Embryonic facial prominence (tissue), 1 donor: Measurements from ENCODE around the gene NIN.
A peak's percentile ranks its signal among the peaks of the same experiment; 100 is the strongest.

ENCODE experiments used
- DNase-seq: peaks from one replicate; pipeline ENCODE4 v3.0.0-alpha.2; 2016; ENCODE audit errors: extremely low spot score

Gene NIN

DNA sequence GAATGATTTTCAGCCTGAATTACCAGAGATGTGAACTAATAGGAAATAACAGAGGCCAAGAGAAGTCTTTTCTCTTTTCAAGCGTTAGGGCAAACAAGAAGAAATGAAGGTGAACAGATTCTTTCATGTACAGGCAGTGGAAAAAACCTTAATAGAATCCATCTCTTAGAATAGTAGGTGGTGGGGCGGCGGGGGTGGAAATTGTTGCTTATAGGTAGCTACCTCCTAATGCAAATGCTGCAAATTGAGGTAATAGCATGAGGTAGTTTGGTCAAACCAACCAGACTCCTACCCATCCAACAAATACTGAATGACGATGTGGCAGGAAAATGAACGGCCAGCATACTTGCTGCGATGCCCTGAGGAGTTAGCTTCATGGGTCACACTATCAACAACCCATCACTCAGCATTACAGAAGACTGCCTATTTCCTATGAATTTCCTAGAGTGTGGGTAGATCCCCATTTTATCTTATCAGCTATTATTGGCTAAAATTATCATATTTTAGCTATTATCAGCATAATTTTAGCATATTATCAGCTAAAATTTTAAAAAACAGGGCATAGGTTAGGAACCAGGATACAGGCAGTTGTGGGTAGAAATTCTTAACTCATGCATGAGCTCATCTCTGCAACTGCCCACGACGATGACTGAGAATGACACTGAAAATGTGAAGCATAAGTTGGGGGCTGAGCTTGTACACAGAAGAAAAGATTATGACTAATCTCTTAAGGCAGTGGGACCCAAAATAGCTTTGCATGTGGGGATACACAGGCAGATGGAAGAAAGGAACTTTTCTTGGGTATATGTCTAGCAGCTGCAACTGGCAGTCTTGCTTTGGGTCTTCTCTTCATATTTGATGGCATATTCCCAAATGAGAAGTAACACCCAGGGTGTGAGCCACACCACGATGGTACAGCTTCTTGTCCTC, 68.7 kb downstream of the NIN start:
- no peak for DNase-seq

DNA sequence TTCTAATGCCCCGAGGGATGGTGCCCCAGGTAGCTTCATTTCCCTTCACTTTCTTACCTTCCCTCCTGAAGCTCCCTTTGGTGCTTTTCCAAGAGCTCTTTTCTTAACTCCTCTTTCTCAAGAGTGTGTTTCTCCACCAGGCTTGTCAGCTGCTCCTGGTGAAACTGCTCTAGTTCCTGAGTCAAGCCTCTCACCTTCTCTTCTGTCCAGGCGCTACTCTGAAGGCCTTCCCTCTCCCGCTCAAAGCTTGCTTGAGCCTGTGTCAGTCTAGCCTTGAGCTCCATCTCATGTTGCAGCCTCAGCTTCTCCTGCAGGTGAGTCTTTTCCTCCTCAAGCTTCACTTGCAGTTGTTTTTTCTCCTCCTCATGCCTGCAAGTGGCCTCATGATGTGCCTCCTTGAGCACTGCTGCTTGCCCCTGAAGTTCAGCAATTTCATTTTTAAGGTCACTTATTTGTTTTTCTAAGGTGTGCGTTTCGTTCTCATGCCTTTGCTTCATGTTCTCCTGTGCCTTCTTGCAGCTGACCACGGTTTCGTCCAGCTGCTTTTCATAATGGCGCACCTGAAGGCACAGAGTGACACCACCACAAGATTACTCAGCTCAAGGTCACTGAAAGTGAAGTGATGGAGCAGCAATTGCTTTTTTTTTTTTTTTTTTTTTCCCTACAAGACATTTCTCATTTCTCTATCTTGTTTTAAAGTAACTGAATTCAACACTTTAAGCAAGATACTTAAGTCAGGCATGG, 71.0 kb downstream of the NIN start:
- no peak for DNase-seq

DNA sequence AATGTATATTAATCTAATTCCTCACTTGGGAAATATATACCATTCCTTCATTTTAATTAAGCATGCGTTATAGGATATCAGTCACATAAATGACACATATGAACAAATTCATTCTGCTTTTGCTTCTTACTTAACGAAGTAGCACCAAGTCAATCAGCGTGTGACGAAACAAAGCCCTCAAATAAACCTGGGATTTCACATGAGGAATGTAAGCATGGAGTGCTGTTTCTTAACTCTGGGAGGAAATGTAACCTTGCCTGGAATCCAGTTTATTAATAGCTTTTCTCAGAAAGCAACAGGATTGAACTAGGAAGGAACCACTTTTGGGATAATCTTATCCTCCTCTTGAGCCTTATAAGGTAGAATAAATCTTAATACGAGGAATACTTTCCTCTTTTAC, 72.0 kb downstream of the NIN start:
- no peak for DNase-seq

DNA sequence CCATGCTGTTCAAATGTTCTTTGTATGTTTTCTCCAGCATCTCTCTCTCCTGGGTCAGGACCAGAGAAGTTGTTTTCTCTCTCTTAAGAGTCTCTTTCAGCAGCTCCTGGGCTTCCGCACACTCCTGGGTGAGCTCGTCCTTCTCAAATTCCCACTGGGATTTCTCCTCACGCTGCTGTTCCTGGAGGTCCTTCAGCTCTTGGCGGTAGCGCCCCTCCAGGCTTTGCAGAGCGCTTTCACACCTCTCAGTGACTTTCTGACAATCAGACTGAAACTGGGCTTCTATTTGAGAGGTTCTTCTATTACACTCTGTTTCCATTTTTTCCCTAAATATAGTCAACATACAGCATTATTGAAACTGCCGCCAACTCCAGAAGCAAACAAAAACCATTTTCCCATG, 72.7 kb downstream of the NIN start:
- DNase-seq: no peak

DNA sequence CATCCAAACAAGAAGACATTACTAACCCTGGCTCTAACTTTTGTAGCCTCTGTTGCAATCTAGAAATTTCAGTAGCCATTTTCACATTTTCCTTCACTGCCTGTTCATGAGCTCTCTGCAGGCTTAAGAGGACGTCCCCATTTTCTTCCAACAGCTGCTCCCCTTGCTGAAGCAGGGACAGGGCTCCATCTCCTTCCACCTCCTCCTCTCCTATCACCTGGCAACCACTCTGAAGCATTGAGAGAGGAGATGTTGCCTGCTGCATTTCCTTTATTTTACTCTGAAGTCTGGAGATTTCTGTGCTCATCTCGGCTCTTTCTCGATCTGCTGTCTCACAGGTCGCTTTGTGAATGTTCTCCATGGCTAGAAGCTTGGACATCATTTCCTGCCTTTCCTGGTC, 73.3 kb downstream of the NIN start:
- no peak for DNase-seq

DNA sequence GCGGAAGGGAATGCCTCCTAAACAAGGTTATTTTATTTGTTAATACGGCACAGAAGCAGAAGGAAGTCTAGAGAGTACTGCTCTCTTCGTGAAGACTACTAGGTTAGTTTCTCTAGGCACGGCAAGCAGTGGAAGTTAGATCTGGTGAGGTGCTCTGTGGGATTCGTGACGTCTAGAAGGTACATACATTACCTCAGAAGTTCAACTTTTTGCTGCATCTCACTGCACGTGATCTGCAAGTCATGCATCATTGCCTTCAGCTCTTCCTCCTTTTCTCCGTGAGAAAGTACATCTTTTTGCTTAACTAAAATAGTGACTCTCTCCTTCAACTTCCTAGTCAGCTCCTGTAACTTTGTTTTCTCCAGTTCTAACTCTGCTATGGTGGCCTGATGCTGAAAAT, 74.7 kb downstream of the NIN start:
- DNase-seq: no peak

DNA sequence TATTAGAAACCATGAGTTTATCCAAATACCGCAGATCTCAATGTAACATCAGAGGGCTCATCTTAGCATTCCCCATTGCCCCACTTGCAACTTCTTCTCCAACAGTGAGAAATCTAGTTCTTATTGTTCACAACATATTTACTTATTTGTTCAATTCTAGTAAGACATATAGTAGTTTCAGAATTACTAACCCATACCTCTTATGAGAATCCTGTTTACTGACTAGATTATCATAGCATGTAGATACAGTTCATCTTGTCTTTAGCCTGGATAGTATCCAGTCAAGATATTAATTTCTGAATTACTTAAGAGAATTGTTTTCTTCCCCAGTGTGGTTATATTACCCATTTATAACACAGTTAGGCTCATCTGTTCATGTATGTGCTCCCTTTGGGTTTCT, 80.6 kb downstream of the NIN start:
- no peak for DNase-seq

DNA sequence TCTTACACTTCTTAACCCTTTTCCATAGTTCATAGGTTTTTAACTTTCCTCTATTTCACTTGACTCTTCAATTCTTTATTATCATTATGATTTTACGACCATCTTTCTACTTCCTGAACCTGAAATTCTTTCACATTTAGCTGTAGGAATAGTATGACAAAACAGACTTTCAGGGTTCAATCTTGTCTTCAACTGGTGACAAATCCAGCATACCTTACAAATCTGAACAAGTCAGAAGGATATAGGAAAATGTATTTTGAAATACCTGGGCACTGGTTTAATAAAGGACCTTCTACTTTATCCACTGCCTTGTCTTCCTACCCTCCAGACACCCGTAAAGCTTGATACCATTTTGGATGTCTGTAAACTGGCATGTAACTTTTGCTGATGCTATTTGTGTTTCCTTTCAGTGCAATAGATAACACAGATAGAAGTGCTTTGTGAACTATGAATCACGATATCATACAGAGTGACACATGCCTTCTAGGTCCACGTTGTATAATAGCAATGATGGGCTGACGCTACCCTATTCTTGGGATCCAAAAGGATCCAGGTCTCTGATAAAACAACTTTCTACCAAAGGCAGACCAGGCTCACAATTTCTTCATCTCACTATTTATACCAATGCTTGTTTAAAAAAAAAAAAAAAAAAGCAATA, 85.4 kb downstream of the NIN start:
- no peak for DNase-seq

DNA sequence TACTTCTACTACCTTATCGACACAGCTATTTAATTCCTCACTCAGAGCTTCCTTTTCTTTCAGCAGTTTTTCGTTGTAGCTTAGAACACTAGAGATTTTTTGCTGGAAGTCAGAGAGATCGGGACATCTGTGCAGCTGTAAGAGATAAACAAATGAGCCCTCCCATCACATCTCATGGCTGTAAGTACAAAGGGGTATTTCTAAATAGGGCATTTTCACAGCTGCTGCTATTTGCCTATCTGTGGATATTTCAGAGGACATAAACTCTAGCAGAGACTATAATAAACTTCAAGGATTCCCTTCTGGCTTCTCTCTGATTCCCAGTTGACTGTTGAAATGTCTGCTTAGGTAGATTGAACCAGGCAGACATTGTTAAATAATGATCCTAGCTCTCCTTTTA, 86.7 kb downstream of the NIN start:
- no peak for DNase-seq

DNA sequence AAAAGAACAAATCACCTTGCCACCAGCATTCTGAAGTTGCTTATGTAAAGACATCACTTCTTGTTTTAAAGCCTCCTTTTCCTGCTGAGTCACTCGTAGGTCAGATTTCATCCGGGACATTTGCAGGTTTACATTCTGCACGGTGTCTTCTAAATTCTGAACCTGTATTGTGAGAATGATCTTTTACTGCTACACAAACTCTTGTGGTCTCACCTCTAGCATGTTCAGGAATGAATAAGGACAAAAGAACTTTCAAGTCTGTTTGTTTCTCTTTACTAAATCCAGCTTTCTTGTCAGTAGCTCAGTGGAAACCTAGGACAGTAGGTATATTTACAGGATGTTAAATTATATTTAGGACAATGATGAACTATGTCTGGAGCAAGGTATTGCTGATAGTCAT, 89.4 kb downstream of the NIN start:
- DNase-seq: no peak

DNA sequence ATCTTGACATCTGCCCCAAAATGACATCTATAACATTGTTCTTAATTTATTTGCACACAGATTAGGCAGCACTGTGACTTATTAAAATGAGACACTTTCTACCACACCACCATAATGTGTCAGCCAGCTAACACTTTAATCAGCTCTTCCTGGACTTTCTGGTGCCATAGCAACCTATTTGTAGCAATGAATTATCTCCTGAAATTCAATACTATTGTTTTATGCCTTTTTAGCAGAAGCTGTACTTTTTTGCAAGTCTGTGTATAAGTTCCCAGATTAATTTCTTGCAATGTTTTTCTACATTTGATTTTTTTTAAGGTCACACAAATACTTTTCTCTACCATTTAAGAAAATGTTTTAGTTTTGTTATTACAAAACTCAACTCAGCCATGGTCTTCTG, 90.1 kb downstream of the NIN start:
- no peak for DNase-seq

DNA sequence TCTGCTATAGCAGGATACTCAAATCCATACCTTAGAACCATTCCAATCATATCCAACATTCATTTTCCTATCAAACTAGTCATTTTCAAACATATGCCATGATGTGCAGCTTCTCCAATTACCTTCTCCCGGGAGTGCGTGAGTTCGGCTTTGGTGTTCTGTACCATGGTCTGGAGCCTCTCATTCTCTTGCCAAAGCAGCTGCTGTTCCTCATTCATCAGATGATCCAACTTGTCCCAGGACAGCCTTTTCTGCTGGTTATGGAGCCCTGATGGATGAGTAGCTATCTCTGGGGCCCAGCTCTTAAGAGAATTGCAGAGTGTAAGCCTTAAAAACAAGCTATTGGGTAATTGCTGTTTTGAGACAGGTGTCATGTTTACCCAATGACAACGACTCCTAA, 91.8 kb downstream of the NIN start:
- DNase-seq: no peak

DNA sequence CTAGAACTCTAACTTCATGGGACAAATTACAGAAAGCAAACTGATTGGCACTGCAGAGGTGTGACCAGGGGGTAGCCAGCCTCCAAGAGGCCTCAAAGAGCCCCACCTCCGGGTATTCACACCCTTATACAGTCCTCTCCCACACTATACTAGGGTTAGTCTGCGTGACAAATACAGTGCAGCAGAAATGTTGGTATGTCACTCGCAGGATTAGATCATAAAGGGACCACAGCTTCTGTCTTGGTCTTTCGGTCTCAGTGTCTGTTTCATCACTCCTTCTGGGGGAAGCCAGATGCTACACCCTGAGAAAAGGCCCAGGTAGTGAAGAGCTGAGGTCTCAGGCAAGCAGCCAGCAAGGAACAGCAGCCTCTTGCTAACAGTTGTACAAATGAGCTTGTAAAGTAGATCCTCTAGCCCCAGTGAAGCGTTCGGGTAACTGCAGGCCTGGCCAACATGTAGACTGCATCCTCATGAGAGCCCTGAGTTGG, 94.0 kb downstream of the NIN start:
- no peak for DNase-seq

DNA sequence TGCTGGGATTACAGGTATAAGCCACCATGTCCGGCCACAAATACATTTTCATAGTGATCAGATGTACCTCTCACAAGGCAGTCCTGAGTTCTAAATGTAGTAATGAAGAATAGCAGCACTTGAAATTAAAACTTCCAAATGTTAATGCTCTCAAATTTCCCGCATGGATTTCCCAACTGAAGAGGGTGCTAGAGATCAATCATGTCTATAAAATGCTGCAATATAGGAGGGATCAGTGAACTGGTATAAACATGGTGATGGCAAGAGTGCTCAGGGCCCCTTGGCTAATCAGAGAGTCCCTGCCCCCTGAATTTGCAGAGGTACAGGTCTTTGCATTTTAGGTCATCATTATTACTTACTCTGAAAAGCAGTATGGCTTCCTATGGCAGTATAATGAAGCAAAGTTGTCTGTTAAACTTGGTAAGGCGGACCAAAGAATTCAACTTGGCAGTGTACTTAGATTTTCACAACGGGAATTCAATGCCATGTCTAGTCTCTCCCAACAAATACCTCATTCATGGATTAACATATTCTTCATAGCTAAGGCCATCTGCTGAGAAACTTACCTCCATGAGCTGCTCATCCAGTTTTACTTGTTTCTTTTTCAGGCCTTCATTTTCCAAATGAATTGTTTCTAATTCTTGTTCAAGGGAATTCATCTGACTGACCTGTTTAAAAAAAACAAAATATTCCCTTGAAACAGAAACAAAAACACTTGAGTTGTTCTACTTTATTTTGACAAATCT, 95.8 kb downstream of the NIN start:
- peak; percentile 53 for DNase-seq

DNA sequence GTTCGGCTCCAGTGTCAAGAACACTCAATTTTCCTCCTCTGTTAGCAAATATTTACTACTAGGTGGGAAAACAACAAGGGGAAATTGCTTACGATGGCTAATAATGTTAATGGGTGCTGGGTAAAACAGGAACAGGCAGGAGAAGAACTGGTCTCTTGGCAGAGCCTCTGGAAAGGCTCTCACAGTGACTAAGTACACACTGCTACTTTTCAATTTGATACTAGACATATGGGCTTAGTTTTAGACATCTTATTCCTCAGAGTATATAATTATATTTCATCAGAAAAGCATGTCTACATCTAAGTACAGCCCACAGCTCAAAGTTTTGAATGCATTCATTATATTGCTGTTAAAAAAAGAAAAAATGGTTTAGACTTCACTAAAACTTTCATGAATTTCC, 97.5 kb downstream of the NIN start:
- no peak for DNase-seq

DNA sequence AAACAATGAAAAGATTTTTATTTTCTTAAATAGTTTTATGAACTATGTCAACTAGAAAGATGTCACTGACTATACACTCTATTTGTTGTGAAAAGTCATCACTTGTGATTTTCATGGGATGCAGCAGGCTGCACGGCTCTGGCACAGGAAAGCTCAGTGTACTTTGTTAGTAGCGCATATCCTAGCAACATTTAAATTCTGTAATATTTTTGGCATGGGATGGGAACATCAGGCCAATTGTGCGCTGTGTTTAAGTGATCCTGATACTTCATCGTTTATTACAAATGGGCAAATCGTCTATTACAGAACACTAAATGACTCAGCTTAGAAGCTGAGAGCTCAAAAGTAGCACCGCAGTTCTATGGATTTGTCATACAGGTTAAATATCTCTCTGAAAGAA, 102.1 kb downstream of the NIN start:
- DNase-seq: no peak

DNA sequence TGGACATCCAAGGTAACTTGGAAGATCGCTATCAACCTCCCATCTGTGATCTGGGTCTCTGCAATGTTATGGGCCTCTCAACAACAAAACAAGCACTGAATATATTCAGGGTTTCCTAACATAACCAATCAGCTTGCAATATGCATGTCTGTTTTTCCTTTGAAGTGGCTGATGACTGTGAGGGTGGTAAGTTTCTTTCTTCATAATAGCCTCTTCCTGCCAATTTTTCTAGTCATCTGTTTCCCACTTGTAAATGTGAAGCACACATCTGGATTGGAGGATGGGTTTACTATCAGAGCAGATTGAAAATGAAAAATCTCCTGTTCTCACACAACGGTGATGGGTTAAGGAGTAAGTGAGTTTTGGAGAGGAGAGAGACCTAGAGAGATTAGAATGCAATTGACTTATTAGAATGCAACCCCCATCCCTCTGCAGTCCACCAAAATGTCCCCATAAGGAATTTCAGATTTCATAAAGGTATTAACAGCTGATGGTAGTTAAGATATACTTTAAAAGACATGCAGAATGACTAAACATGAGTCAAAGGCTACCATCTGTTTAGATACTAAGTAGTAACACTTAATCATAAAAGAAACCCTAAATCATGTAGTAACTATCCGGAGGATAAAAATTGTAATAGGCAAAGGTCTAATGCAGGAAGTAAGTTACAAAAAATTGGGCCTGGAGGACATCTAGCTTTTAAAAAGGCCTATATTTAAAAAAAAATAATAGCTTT, 104.4 kb downstream of the NIN start:
- no peak for DNase-seq

DNA sequence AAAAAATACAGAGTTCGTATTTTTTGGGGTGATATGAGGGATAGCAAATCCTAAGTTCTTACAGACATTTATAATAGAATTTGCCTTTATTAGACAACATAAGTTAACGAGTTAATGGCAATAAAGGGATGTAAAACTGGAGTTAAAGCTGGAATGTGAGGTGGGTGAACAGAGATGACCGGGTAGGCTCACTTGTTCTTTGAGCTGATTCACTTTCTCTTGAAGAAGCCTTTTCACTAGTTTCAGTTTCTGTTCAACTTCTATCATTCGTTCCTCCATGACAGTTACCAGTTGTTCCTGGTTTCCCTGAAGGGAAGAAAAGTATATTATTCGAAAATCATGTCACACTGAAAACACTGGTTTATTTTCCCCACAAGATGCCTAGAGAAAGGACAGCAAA, 105.2 kb downstream of the NIN start:
- no peak for DNase-seq

DNA sequence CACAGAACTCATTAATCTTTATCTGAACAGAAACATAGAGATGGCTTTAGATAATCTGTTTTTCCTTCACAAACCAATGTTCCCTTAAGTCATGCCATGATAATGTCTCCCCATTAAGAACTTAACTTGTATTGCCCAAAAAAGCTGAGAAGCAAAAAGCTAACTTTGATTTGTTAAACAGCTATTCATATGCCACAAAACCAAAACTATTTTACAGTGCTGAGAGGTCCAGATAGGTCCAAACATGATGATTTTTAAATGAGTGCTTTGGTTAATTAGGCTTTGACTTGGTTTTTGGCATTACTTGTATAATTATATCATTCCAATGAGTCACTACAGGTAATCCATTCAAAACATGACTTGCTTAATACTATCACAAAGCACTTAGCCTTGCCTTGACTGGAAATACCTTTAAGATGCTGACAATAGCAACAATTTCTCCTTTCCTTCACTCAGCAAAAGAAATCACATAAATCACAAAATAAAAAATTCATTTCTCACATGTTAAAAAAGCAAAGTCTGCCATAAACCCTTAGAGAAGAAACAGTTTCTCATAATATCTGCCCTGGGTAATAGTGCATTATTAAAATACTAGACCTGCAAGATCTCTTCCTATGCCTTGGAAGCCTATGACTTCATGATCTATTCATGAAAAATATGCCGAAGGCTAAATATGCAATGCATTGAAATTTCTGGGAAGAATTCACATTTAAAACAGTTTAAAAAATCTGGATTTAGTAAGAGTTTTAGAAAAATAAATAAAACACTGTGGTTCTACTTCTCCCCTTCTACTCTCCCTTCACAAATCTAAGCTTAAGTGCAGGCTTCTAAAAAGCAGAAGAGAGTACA, 110.8 kb downstream of the NIN start:
- no peak for DNase-seq

DNA sequence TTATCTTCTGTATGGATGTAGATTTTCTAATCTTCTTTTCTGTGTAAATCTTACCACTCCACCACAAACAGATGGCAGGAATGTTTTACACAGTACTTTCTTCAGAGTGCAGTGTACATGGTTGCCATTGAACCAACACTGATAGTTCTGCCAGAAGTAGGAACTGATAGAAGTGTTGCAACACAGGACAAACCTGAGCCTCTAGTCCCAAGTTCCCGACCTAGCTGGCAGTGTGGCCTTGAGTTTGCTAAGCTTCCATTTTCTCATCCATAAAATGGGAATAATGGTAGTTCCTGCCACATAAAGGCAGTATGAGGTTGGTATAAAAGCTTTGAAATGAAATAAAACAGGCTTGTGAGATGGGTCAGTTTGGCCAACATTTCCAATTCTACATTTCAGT, 112.0 kb downstream of the NIN start:
- DNase-seq: no peak
